ENCODE measurements around the gene LAPTM5. TPM values are rescaled to one million over a fixed set of nuclear protein-coding genes. Genes with fewer than 3 reads are reported as not detected.

Gene LAPTM5
- total and polyA plus RNA-seq, 4 donors, result 18.0 to 46.2 (median 28.1) TPM

DNA sequence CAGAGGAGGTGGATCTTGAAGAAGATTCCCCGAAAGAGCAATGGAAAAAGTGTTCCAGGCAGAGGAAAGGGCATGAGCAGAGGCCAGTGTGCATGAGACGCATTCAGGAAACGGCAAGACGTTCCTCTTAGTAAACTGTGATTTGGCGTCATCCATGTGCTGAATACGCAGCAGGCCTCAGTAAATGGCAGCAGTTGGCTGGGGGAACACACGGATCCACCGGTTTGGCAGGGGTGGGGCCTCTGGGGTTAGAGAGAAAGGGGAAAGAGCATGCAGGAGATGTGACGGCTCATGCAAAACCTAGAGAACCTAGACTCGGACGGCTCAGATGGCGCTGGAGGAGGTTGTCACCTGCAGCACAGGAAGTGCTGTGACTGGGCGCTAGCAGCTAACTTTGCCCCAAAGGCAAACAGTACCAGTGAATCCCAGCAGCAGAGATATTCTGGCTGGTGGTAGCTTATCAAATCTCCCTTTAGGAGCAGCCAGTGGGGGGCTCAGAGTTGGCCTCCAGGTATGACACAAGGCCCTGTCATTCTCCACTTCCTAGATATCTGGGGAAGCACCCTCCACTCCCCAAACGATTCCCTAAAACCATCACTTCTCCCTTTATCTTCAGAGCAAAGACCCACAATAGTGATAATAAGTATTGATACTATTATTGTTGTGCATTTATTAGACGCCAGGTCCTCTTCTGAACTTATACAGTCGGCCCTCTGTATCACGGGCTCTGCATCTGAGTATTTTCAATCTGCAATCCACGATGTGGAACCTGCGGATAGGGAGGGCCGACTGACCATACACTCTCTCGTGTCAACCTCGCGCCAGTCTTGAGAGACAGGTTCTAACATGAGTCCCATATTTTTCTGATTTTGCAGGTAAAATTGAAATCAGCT lies 7.6 kb downstream of the LAPTM5 start:
- WGBS, result 79% methylated on average over 23 of the region's 23 CpGs
- no peak overlapping the region for H3K4me3 ChIP-seq (ENCODE audit: low read depth in 1 of 3, low read length in 3 of 3)

DNA sequence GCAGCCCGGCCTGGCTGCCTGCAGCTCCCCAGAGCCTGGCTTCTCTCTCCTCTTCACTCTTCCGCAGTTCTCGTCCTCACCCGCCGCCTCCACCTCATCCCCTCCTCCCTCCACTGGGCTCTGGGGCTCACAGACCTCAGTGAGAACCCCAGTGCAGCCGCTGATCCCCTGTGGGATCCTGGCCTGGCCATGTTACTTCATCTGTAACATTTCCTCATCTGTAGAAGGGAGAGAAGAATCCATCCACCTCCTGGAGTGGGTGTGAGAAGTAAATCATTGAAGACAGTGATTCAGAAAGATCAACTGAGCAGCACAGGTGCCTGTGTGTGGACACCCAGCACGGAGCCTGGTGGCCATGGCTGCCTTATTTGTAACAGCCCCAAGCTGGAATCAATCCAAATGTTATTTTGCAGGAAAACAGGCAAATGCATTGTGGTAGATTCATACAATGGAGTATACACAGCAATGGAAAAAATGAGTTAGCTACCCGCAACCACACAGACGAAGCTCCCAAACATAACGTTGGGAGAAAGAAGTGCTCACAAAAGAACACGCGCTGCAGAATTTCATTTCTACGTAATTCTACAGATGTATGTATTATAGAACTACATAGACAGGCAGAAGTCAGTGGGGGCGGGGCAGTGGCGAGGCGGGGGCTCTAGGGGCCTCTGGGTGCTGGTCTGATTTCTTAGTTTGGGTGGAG lies 8.7 kb downstream of the LAPTM5 start:
- H3K9me3 ChIP-seq (ENCODE audit: control insufficient read depth in 4 of 4, low read length in 3 of 4), result no peaks in the 10 kb centered on the region
- no peak overlapping the region for H3K4me3 ChIP-seq (ENCODE audit: low read depth in 1 of 3, low read length in 3 of 3)
- TF ChIP-seq HNF4A (conservative IDR thresholded peaks at IDR 0.05) (no peak), ZBTB33 (IDR thresholded peaks at IDR 0.05) (no peak), FOXA1 (IDR thresholded peaks at IDR 0.05) (no peak), YY1 (IDR thresholded peaks at IDR 0.05) (no peak), GABPA (IDR thresholded peaks at IDR 0.05 in 1 of 2, conservative IDR thresholded peaks at IDR 0.05 in 1 of 2) (no peak), SP1 (IDR thresholded peaks at IDR 0.05) (no peak), TAF1 (conservative IDR thresholded peaks at IDR 0.05) (no peak), RXRA (IDR thresholded peaks at IDR 0.05) (no peak), HNF4G (IDR thresholded peaks at IDR 0.05) (no peak), ATF3 (IDR thresholded peaks at IDR 0.05) (no peak), JUND (IDR thresholded peaks at IDR 0.05) (no peak), CTCF (IDR thresholded peaks at IDR 0.05; ENCODE audit: low read depth, low read length, missing input control) (no peak), EGR1 (IDR thresholded peaks at IDR 0.05; ENCODE audit: low read depth in 2 of 2) (no peak), NR2F2 (IDR thresholded peaks at IDR 0.05) (no peak)
- peaks cover 0 to 8% (median 4%) of the 10 kb centered on the region in 4 donors for H3K4me1 ChIP-seq (ENCODE audit: control insufficient read depth in 4 of 4, insufficient read depth in 4 of 4, low read length in 3 of 4)
- H3K36me3 ChIP-seq (ENCODE audit: control insufficient read depth in 4 of 4, insufficient read depth in 3 of 4, low read depth in 1 of 4, low read length in 3 of 4), result no peaks in the 10 kb centered on the region
- 84% methylated on average over 16 of the region's 16 CpGs for WGBS
- DNase-seq (ENCODE audit: low spot score), result no peak
- no peak overlapping the region for H3K9ac ChIP-seq (ENCODE audit: low read depth in 1 of 2, low read length in 2 of 2)
- H3K27me3 ChIP-seq (ENCODE audit: control insufficient read depth in 4 of 4, insufficient read depth in 4 of 4, low read length in 3 of 4), result no peaks in the 10 kb centered on the region
- H3K27ac ChIP-seq (ENCODE audit: low read depth in 1 of 2, low read length in 2 of 2), result peak overlapping the region; percentile 24 to 30

More for the DNA sequence above, 7.6 kb downstream of the LAPTM5 start:
- Histone ChIP-seq H3K4me1 (ENCODE audit: control insufficient read depth in 4 of 4, insufficient read depth in 4 of 4, low read length in 3 of 4) (peaks cover 0 to 8% (median 4%) of the 10 kb centered on the region in 4 donors), H3K27ac (ENCODE audit: low read depth in 1 of 2, low read length in 2 of 2) (peak overlapping the region; percentile 25), H3K9ac (ENCODE audit: low read depth in 1 of 2, low read length in 2 of 2) (no peak overlapping the region), H3K27me3 (ENCODE audit: control insufficient read depth in 4 of 4, insufficient read depth in 4 of 4, low read length in 3 of 4) (no peaks in the 10 kb centered on the region), H3K9me3 (ENCODE audit: control insufficient read depth in 4 of 4, low read length in 3 of 4) (no peaks in the 10 kb centered on the region), H3K36me3 (ENCODE audit: control insufficient read depth in 4 of 4, insufficient read depth in 3 of 4, low read depth in 1 of 4, low read length in 3 of 4) (no peaks in the 10 kb centered on the region)
- no peak for TF ChIP-seq CTCF (IDR thresholded peaks at IDR 0.05; ENCODE audit: low read depth, low read length, missing input control)
- TF ChIP-seq SP1 (IDR thresholded peaks at IDR 0.05), result no peak
- TF ChIP-seq FOXA1 (IDR thresholded peaks at IDR 0.05), result no peak
- no peak for DNase-seq (ENCODE audit: low spot score)
